NOMO-1 treated with dmso at 0.1 percent for 144 hours (cell line): ENCODE data around the gene PRSS27.
"Not testable (repeated sequence)": the region's sequence is repeated elsewhere in the genome, so short reads cannot be mapped to it uniquely, and the experiment has no call there.

Source experiments
- DNase-seq: peaks from one replicate; lab custom pipeline; 2025; ENCODE audit not compliant: unreplicated experiment; lab: John Stamatoyannopoulos, UW

Gene PRSS27

DNA sequence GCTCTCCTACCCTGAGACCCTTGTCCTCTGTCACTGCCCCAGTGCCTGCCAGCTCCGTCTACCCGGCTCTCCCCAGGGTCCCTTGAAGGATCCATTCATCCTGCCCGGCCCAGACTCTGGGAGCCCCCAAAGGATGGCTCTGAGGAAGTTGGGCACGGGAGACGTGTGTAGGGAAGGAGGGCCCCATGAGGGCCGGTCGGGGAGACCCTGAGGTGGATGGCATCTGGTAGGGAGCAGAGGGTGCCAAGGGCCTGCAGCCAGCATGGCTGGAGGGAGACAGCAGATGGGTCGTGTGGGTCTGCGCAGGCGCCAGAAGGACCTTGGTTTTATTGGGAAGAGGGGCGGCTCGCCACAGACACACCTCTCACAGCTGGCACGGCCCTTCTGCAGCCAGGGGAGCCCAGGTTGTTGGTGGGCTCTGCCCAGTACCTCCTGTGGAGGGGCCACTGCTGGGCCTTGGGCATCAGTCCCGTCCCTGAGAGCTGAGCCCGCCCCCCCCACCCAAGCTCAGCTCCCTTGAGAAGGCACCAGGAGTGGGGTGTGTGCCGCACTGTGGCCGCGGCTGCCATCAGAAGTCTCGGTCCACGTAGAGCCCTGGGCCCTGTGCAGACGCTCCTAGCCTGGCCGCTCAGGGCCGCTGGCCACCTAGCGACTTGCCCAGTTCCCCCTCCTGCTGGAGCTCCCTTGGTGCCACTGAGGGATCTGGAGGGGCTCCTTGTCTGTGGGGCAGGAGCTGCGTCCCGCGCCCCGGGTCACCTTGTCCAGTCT, 21.7 kb downstream of the PRSS27 start:
- no peak for DNase-seq

DNA sequence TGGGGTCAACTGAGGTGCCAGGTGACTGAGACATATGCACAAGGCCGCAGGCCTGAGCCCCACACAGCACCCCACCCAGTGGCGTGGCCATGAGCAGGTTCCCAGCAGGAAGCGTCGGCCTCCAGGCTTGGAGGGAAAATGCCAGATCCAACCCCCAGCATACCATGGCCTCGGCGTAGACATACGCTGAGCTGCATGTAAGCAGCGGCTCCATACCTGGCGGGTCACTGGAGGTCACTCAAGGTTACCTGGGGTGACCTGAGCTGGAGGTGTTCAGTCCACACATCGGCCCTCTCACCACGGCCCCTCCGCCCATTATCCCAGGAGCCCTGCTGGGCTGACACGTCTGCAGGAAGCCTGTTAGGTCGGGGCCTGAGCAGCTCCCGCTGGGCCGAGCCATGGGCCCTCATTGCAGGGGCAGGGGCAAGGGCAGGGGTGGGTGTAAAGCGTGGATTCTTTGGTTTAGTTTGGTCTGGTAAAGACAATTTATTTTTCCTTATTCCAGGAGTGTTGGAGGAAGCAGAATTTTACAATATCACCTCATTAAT, 22.5 kb downstream of the PRSS27 start:
- DNase-seq, result no peak

DNA sequence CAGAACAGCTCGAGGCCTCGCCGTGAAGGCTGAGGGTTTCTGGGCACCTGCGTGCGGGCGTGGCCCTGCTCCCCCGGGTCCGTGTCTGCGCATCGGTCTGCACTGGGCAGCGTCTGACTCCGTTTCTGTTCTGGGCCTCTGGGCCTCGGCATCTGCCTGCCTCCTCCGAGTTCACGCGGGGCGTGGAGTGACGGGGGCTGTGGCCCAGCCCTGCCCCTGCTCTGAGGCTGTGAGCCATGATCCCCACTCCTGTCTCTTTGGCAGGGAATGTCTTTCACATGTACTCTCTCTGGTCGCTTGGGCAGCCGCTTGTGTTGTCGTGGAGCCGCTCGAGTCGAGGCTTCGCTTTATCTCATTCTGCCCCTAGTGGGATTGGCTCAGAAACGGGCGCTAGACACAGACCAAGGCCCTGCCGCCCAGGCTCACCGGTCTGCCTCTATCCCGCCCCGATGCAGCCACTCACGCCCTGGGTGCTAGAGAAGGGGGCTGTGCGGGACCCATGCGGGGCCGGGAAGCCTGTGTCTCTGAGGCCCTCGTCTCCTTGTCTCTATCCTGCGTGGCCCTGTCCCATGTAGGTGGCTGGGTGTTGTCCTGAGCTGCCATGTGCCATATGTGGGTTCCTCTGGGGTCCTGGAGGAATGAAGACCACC, 23.3 kb downstream of the PRSS27 start:
- not testable (repeated sequence) for DNase-seq

DNA sequence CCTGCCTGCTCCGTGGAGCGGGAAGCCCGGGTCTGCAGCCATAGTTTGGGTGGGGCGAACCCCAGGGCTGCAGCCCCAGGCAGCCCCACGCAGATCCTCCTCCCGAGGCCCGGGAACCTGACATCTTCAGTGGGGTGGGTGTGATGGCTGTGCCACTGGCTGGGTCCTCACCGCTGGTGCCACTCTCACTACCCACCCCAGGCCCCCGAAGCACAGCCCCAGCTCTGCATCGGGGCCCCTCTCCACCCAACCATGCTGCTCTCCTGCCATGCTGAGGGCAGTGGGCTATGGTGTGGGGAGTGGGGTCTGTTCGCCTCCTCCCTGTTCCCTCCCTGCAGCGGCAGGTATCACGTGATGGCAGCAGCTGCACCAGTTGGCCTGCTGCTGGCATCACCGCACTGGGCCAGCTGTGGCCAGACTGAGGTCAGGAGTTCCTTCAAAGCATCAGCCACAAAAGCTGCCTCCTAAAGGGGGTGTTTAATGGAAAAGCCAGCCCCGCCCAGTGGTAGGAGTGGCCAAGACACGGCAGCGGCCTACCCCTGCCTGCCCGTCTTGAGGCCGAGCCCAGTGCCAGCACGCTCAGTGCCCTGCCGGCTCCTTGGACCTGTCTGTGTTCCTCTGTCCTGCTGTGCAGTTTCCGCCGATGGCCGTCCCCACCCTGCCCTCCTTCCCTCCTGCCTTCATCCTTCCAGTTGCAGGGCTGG, 26.9 kb downstream of the PRSS27 start:
- DNase-seq, result no peak

DNA sequence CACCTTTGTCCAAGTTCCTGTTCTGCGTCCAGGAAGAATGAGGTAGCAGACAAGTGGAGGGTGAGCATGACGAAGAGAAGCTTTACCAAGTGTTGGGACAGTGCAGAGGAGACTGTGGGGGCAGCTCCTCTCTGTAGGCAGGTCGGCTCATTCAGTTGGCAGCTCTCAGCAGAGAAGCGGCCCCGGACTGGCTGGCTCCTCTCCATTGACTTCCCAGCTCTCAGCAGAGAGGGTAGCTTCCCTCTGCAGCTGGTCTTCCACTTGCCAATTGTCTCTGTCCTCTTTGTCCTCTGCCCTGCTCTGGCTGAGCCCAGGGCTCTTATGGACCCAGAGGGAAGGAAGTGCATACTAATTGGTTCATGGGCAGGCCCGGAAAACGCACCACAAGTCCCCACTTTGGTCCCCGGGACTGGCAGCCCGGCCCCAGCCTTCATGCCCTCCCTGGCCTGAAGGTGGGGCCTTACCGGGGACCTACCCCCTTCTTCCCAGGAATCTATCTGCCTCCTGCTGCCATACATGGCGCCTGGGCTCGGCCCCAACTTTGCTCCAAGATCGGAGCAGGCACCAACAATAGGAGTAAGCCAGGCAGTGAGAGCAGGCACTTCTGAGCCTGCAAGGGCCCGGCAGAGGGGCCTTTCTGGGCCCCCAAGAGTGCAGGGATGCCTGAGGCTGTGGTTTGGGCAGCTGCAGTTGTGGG, 27.6 kb downstream of the PRSS27 start:
- DNase-seq, result no peak

DNA sequence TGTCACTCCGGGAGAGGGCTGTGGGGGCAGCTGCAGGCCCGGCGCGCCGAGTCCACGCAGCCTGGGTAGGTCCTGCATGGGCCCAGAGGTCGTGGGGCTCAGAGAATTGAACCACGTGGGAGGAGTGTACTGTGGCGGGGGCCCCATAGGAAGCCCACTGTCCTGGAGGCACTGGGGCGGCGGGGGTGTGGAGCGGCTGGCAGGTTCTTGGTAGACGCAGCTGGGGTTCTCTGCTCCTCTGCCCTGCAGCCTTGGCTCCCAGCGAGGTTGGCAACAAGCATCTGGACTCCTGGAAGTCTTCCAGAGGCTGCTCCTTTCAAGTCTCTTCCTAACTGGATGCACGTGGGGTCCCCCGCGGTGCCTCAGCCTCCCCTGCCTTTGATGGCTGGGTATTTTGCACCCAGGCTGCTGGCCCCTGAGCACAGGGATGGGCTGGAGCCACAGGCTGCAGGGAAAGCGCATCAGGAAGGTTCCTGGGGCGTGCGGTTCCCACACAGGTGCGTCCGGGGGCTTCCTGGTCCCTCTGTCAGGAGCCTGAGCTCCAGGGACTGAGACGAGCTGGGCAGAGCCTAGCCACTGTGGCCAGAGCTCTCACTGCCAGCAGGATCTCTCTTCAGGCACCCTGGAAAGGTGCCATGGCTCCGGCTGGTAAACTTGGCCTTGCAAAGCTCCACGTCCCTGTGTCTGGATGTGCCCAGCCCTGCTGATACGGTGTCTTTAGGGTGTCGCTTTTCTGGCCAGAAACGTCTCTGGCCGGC, 28.4 kb downstream of the PRSS27 start:
- no peak for DNase-seq

DNA sequence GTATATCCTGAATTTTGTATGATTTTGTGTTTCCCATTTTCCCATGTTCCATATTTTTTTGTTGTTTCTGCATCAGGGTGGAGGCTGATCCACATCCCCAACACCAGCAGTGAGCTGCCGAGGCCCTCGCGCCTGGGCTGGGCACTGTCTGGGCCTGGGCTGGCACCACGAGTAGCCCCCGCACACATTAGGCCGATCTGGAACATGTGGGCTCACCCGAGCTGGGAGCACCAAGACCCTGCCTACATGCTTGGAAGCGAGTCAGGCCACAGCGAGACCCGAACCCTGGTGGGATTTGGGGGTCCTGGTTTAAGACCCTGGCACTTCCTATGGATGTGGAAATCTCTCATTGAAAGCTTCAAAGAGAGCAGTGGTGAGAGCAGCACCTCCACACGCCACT, 29.2 kb downstream of the PRSS27 start:
- DNase-seq, result no peak

DNA sequence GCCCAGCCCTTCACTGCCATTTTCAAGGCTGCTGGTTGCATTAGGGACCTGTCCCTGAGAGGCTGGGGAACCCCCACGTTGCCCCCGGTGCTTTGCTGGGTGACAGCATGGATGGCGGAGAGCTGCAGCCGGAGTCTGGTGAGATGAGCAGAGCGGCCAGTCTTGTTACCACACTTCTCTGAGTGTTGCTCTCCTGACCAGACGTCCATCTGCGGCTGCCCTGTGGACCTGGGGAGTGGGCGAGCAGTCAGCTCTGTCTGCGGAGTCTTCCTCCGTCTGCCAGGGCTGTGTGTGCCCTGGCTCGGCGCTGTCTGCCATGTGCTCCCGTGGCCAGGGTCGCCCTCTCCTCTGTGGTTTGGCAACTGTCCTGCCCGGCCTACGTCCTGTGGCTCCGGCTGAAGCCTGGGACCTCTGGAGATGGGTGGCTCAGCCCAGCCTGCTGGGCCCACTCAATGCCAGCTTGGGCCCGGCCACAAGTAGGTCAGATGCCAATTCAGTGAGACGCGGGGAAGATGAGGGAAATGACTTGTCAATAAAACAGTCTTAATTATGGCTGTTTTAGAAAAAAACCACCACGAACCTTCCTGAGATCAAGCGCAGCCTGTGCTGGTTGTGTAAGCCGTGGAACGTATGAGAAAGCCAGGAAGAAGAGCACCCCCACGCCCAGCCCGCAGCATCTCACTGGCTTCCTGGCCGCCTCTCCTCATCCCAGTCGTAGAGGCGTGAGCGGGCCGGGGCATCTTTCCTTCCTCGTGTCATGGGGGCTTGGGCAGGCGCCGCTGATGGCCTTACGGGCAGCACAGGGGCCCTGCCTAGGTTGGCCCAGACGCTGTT, 29.8 kb downstream of the PRSS27 start:
- DNase-seq, result no peak

DNA sequence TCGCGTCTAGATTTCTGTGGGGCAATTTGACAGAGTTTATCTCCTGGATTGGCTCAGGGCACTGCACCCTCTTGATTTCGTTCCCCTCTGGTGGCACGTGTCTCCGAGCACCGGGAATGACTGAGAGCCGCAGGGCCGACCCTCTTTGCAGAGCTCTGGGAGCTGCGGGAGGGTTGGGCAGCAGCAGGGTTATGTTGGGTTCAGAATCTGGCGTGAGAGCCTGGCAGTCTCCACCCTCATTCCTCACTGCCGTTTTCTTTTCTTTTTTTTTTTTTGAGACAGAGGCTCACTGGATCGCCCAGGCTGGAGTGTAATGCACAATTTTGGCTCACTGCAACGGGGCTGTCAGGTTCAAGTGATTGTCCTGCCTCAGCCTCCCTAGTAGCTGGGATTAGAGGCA, 30.6 kb downstream of the PRSS27 start:
- not testable (repeated sequence) for DNase-seq

DNA sequence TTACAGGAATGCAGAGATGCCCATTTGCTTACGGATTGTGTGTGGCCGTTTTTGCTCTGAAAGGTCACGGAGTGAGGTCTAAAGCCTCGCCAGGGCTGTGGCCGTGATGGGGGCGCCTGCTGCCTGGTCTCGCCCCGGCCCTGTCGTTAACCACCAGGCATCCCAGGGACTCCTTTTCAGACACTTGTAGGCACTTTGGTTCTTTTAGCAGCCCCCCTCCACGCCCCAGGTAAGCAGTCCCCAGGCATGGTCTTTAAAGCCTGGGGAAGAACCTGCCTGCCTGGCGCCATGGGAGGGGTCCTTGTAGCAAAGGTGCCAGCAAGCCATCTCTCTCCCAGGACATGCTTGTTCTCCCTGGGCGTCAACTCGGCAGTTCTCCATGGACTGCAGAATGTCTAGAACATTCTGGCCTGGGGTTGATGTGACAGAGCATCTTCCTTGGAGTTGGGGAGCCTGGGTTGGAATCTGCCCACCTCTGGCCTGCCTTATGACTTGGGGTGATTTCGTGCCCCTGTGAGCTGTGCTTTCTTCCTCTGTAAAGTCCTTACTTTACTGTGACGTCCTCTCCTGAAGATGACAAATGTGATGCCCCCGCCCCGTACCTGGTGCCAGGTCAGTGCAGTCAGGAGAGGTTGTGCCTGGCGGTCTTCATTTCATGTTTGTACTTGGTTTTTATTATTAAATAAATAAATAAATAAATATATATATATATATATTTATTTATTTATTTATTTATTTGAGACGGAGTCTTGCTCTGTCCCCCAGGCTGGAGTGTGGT, 32.3 kb downstream of the PRSS27 start:
- DNase-seq, result no peak

DNA sequence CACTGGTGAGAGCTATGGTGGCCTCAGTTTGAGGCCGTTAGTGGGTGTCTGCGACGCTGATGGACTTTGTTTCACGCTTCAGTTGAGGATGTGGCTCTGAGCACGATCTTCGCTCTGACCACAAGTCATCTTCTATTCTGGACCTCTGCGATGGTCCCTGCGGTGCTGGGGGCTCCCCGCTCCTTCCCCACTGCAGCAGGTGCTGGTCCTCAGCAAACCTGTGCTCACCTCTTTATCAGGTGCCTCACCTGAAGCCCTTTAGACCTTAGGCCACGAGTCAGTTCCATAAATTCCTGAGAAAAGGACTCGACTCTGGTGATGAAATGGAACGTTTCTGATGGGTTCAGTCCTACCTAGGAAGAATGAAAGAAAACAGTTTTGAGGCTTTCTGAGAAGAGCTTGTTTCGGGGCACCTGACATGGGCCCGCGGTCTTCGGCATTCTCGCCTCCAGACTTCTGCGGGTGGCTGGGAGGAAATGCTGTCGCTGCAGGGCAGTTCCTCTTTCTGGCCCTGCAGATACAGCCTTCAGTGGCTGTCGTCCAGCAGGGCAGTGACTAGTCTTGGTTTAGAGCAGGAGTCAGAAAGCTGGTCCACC, 33.0 kb downstream of the PRSS27 start:
- DNase-seq, result peak; percentile 80

DNA sequence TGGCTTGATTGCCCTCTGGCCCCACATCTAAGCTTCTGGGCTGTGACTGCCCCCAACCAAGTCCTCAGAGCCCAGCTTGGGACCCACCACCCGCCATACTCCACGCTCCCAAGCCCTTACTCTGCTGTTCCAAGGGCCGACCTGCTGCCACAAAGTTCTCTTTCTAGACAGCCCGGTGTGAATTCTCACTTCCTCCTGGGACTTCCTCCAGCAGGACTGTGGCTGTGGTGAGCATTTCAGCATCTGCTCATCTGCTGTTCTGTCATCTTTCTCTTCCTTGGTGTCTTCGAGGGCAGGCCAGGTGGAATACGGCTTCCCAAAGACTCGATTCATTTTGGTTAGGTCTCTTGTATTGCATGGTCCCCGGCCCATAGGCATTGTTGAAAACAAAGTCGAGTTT, 33.9 kb downstream of the PRSS27 start:
- not testable (repeated sequence) for DNase-seq

DNA sequence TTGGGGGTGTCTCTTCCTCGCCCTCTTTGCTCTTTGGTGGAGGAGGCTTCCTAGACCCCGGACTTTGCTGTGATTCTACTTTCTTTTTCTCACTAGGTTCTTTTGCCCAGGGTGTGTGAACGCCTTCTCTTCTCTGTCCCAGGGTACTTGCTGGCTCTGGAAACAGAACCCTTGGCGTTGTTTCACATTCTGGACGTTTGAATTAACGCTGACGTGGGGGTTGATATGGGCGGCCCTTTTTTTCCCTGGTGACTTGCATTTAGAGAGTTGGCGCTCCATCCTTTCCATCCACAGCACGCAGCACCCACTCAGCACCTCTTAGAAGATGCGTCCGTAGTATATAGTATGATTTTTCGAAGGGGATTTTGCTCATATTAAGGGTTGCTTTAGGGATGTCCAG, 37.0 kb downstream of the PRSS27 start:
- not testable (repeated sequence) for DNase-seq

DNA sequence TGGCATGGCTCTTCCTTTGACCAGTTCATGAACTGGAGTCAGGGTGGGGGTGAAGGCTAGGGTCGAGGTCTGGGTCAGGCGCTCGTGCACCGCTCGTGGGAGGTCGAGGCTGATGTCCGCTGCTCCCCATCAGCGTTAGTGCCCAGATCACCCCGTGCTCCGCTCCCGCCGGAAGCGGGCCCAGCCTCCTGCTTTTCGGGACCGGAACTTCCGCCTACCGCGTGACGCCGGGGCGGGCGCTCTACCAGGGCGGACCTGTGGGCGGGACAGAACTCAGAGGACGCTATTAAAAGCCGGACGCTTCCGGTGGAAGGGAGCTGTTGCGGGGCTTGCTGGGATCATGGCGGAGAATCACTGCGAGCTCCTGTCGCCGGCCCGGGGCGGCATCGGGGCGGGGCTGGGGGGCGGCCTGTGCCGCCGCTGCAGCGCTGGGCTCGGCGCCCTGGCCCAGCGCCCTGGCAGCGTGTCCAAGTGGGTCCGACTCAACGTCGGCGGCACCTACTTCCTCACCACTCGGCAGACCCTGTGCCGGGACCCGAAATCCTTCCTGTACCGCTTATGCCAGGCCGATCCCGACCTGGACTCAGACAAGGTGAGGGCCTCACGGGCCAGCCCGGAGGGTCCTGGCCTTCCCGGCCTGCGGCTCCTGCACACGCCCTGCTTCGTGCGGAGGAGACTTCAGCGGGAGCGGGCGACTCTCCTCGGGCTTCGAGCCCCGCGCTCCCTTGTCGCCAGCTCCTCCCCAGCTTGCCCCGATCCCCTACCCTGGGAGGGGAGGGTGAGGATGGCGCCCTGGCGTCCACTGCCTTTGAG, 37.6 kb downstream of the PRSS27 start, which contains the start of gene KCTD5:
KCTD5 (plus strand) TSS at position 315 of the 813 bp plus-strand sequence; CDS start at position 341, 26 bp downstream.
- DNase-seq, result peak; percentile 94

DNA sequence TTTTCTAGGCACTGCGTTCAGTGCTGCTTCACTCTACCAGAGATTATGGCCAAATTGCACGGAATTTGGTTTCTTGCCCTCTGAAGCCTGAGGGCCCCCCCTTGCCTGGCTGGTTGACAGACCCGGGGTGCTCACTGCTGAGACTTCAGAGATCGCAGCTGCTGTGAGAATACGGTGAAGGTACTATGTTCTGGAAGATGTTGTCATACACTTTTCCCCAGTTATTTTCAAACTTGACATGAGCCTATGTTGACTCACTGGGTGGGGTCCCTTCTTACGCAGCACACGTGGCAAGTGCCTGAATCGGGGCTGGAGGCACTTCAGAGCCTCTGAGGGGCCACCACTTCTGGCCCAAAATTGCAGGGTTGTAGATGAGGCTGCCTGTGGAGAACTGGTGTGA, 39.7 kb downstream of the PRSS27 start:
- DNase-seq, result not testable (repeated sequence)

DNA sequence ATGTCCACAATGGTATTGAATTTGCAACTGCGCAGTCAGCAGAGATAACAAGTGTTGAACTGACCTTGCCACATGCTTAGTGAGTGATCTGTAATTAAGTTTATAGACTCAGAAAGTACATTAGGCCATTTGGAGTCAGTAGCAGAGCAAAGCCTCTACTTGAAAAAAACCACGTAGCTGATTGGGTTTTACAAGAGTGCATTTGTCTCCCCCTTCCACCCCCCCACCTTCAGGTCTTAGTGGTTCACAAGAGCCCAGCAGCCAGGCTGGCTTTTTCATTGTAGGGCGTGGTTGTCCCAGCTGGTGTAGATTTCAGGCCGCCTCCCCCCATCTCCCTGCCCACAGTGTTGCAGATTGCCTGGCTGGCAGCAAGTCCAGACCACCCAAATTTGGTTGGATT, 40.1 kb downstream of the PRSS27 start:
- not testable (repeated sequence) for DNase-seq

DNA sequence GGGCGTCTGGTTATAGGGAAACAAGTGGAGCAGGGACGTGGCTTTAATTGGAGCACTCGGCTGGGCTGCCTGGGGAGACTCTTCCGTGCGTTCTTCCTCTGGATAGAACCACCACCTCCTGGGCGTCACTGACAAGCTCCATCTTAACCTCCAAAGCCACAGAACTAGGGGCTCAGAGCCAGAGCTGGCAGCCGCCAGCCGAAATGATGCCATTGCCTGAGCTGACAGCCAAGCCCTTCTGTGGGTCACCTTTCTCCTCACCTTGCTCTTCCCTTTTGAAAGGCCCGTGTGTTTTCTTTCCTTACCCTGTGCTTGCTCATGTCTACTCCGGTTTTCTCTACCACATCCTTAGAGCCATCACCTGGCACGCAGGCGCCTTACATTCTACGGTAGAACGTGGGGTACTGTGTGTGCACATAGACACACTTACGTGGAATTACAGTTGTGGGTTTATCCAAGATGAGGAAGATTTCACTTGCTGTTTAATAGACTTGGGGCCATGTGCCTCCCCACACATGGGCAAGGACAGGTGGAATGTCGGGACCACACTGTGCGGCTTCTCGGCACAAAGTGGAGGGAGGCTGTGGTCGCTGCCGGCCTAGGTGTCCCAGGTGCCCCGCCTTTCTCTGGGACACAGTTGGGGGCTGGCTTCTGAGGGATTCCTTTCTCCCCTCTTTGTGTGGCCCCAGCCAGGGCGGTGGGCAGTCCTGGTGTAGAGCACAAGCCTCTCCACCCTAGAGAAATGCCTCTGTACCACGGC, 41.6 kb downstream of the PRSS27 start:
- not testable (repeated sequence) for DNase-seq
